Measurements from ENCODE around the gene TBC1D26.
"Not testable (repeated sequence)": the region's sequence is repeated elsewhere in the genome, so short reads cannot be mapped to it uniquely, and the experiment has no call there.

TBC1D26 gene

DNA sequence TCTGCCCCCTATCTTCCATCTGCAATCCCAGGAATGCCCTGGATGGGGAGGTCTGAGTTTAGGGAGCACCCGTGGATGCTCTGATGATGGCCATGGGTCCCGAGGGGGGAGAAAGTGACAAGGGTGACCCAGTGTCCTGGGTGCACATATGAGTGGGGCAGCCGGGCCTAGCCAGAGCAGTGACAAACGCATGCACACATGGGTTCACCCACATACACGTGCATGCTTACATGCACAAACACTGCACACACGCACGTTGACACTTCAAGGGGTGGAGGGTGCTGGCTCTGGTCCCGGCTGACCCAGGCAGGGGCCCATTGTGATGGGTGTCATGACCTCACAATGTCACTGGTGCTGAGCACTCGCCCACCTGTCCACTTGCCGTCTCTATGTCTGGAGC lies at the start of gene TBC1D26:
Gene TBC1D26, plus strand, starts transcription at position 384 of the 400 bp plus-strand sequence. CDS start 3,066 bp downstream, outside the sequence.
- FAIRE-seq: not testable (repeated sequence)

DNA sequence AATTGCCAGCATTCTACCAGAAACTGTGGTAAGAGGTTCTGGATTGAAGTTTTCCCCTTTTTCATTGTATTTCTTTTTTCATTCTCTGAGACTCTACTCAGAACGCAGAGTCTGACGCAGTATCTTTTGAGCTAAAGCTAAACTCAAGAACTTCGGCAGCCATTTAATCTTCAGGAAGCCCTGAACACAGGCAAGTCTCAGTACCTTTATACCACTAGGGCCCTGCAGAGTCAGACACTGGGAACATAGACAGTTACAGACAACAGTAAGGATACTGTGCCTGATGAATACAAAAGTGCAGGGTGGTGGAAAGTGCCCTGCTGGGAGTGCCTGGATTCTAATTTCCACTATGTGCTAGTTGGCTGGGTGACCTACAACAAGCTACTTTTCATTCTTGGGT lies 48.9 kb upstream of the TBC1D26 start:
- FAIRE-seq: not testable (repeated sequence)

DNA sequence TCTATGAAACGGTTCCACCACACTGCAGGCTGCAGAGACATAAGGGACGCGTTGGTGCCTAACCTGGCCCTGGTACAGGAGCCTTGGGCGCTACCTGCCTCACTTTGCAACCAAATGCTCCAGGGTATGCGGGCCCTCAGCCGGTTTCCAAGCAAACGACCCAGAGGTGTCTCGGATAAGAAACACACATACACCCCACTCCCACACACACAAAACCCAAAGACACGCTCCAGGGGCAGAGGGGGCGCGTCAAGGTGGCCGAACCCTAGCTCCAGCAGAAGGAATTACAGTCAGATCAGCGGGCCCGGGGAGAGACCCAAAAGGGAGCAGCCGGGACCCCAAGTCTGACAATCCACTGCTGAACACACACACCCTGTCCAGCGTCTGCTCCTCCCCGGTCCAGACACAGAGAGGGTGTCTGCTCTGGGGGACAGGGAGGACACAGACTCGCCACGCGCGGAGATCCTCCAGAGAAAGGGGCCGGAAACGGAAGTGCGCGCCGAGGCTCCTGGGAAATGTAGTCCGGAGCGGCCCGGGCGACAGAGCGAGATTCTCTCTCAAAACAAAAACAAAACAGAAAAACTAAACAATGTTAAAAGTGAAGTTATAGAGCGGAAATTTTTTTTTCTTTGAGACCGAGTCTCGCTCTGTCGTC lies 48.1 kb upstream of the TBC1D26 start, which contains the start of gene TRIM16:
Gene TRIM16, minus strand, starts transcription at position 488 of the 655 bp plus-strand sequence. CDS start 32,702 bp downstream, outside the sequence.
- not testable (repeated sequence) for FAIRE-seq

DNA sequence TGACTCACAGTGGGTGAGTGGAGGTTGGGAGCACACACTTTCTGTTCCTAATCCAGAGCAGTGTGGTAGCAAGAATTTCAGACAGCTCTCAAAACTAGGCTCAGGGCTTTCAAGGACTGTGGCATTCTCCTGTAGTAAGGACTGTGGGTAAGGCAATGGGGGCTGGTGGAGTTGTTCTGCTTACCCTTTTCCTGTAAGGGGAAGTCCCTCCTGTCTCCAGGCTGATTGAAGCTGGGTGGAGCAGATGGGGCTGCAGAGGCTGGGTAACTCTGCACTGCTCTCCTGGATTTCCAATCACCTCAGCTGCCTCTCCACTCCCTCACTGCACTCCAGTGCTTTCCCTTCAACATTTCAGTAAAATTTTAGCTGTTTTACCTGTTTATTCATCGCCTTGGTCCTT lies 44.6 kb upstream of the TBC1D26 start:
- FAIRE-seq: not testable (repeated sequence)

DNA sequence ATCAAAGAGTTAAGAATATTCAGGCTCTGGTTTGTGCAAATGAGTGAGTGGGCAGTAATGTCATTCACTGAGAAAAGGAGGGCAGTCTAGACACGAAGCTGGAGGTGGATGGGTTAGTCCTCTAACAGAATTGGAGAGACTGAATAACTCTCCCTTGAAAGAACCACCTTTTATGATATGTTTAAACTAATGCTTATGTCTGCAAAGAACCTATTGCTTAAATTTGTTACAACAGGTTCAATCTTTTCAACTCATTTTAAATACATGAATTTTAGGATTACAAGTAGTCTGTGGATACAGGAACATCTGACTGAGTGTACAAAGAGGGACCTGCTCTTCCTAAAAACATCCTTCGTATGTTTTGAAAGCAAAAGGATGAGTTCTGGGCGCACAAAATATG lies 33.1 kb upstream of the TBC1D26 start:
- not testable (repeated sequence) for FAIRE-seq

DNA sequence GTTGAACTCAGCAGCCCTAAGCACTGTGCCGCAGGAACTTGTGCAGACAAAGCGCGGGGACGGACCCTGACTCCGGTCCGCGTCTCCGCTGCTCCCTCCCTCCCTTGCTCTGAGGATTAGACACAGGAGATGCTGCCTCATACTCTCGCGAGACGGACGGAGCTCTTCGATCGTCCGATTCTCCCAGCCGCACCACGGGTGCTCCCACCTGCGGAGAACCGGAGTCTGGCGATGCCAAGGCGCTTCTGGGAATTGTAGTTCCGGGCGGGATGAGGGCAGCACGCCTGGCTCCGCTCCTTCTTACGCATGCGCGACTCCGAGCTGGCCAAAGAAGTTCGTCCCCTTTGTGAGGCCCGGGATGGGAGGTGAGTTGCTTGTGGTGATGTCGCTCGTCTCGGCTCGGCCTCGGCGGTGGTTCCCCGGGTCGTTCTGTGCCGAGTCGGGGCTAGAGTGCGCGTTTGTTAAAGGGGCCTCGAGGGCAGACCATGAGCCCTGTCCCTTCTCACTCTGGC lies 32.6 kb upstream of the TBC1D26 start, which contains the start of gene ZNF286A:
Gene ZNF286A, plus strand, starts transcription at position 340 of the 512 bp plus-strand sequence. CDS start 578 bp downstream, outside the sequence.
- FAIRE-seq: not testable (repeated sequence)

DNA sequence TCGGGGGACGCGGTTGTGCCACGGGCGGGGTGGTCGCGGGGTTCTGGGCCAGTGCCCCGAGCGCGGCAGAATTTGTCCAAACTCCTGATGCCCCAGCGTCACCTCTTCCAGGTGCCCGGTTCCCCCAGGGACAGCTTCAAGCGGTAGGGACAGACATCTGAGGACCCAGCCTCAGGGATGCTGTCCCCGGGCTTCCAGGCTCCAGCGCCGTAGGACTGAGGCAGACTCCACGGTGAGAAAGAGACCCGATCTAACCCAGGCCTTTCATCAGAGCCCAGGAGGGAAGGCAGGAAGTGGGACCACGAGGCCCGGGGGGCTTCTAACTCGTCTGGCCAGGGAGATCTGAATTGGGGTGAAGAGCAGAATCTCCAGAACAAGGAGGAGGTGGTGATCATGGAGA lies 32.1 kb upstream of the TBC1D26 start:
- FAIRE-seq: not testable (repeated sequence)

DNA sequence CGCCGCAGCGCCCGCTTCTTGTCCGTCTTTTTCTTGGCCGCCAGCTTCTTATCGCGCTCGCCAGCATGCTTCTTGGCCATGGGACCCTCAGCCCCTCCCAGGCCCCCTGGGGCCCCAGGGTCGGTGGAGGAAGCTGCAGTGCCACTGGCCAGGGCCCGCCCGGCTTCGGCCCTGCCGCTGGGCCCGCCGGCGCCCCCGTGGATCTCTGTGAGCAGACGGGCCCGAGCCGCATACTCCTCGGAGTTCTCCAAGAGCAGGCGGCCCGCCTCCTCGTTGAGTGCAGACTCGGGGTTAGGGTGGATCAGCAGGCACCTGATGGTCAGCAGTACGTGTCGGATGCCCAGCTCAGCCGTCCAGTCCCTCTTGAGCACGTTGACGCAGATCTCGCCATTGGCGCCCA lies 27.8 kb upstream of the TBC1D26 start:
- FAIRE-seq: not testable (repeated sequence)

DNA sequence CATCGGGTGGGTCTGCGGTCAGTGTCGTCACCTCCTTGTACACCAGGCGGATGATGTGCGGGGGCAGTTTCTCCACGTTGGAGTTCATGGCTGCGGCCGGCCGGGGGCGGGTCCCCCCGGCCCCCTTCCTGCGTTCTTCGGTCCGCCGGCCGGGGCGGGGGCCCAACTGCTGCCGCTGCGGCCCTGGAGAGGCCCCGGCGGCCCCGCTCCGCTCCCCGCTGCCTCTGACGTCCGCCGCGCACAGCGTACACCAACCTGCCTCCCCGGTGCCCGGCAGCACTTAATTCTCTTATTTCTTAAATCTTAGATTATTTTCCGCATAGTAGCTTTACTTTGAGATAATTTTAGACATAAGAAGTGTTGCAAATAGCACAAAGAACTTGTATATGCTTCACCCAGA lies 27.3 kb upstream of the TBC1D26 start:
- not testable (repeated sequence) for FAIRE-seq

DNA sequence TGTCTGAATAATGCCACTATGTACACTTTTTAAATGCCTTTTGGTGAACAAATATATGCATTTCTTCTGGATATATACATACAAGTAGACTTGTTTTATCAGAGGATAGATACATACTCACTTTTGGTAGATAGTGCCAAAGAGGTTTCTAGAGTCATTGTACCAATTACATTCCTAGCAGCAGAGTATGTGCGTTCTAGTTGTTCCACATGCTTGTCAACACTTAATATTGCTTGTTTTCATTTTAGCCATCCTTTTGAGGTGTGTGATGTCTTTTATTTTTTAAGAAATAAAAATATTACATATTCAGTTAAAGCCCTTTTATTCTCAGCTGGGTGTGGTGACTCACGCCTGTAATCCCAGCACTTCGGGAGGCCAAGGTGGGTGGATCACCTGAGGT lies 23.2 kb upstream of the TBC1D26 start:
- not testable (repeated sequence) for FAIRE-seq

DNA sequence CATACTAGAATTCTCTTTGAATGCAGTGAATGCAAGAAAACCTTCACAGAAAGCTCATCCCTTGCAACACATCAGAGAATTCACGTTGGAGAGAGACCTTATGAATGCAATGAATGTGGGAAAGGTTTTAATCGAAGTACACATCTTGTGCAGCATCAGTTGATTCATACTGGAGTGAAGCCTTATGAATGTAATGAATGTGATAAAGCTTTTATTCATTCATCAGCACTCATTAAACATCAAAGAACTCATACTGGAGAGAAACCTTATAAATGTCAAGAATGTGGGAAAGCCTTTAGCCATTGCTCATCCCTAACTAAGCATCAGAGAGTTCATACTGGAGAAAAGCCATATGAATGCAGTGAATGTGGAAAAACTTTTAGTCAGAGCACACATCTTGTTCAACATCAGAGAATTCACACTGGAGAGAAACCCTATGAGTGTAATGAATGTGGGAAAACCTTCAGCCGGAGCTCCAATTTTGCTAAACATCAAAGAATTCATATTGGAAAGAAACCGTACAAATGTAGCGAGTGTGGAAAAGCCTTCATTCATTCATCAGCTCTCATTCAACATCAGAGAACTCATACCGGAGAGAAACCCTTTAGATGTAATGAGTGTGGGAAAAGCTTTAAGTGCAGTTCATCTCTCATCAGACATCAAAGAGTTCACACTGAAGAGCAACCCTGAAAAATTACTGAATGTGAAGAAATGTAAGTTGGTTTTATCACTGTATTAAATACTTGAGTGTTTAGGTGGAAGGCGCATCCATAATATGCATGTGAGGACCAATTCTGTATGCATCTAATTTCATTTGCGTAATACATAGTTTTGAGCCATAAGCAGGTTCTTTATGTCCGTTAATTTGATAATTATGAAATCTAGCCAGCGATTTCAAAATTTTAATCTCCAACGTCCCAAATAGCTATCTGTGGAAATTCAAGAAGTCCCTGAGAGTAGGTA lies 15.2 kb upstream of the TBC1D26 start:
- FAIRE-seq: not testable (repeated sequence)

DNA sequence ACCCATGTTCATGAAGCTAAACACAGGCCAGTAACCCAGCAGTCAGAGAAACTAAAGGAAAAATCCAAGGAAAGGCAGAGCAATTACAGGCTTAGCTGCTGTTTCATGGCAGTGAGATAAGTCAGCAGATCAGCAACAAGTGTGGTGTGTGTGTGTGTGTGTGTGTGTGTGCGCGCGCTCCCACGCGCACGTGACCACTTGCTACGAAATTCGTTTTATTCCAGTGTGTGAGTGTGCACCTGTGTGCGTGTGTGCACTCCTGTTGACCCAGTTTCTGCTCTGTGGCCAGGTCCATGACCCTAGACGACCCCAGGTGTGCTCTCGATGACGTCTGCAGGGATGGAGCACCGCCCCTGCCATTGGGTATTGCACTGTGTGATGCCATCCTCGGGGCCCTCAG lies 1.5 kb upstream of the TBC1D26 start:
- not testable (repeated sequence) for FAIRE-seq

DNA sequence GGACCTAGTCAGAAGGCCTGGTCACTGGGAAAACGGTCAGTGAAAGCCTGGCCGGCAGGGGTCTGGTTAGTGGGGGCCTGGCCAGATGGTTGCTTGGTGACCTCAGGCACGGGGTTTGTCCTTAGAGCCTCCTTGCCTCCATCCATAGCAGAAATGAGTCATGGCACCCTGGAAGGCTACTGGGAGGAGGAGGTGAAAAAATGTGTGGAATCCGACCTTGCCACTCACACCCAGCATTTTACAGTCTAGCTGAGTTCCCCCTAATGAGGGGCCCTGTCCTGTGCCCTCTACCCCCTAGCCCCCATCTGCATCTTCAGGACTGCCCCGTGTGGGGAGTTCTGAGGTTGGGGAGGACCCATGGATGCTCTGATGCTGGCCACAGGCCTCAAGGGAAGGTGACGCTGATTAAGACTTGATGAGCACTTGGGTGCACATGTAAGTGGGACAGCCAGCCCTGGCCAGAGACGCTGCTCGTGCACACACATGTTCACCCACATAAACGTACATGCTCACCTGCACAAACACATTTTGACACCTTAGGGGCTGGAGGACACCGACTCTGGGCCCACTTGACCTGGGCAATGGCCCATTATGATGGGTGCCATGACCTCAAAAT lies 1.2 kb downstream of the TBC1D26 start:
- not testable (repeated sequence) for FAIRE-seq

DNA sequence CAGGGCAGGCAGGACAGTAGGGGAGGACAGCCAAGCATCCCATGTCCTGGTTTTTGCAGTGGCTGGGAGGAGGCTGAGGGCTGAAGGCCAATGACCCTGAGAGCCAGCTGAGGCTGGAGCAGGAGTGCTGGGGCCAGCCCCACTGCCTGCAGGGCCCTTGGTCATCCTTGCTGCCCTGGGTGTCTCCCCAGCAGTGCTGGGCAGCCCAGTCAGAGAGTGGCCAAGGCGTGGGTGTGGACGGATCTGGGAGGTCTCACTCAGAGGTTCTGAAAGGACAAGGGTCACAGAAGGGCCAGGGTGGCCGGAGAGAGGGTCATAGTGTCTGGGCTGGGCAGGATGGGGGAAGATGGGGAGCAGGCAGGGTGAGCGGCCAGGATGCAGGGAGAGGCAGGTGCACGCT lies 4.5 kb downstream of the TBC1D26 start:
- FAIRE-seq: not testable (repeated sequence)

DNA sequence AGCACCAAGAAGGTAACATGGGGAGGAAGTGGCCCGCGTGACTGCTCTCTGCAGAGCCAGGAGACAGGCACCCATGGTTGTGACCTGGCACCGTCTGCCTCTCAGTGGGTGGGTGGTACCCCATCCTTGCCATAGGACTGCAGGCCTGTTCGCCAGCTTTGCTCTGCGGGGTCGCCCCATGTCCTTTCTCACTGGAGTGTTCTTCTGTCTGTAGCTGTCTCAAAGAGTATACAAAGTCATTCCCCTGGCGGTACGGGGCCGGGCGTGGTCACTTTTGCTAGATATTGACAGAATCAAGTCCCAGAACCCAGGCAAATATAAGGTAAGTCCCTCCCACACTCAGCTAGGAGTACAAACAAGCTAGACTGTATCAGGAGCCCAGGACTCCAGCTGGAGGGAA lies 6.0 kb downstream of the TBC1D26 start:
- FAIRE-seq: no peak

DNA sequence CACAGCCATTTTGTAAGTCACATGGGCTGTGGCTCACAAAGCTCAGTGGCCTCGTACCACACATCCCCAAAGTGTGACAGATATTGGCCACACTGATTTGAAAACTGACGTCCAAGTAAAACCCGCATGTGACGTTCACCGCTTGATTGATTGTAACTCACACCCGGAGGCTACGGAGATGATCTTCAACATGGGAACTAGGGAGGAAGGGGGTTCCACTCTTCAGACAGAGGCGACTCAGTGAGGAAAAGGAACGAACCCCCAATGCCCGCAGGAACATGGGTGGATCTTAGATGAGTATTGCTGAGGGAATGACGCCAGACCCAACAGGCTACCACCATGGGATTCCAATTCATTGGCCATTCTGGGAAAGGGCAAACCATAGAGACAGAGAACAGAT lies 7.2 kb downstream of the TBC1D26 start:
- not testable (repeated sequence) for FAIRE-seq

DNA sequence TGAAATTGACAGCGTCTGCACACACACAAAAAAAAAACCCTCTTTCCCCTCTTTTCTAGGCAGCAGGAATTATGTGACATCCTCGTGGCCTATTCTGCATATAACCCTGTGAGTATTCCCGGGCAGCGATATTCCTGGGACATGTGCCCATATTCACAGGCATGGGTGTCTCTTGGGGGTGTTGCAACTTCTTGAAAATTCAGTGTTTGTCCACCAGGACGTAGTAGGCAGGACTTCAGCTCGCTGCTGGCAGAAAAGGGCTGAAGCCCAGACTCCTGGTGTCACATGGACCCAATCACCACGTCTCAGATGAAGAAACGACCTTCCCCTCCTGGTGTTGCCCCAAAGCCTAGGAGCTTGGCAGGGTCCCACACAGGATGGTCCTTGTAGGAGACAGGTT lies 8.0 kb downstream of the TBC1D26 start:
- not testable (repeated sequence) for FAIRE-seq

DNA sequence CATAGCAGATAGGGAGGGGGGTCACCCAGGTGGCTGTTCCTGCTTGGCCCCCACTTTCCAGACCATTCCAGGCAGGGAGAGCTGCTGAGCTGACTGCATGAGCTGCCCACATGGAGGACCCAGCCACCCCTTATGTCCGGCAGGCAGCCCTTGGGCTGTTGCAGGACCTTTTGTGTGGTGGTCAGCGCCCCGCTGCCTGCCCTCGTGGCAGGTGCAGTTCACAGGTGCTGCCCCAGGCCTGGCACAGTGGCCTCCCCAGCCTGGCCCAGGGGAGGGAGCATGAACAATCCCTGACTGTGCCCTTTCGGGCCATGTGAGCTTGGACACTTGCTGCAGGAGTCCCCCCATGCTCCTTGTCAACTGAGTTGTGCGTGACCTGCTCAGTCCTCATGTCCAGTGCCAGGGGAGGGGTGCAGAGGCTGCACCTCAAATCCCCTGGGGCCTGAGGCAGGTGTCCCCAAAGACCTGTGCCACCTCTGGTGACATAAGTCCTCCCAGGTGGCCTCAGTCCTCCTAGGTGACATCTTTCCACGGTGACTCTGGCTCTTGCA lies 8.6 kb downstream of the TBC1D26 start:
- FAIRE-seq: no peak

DNA sequence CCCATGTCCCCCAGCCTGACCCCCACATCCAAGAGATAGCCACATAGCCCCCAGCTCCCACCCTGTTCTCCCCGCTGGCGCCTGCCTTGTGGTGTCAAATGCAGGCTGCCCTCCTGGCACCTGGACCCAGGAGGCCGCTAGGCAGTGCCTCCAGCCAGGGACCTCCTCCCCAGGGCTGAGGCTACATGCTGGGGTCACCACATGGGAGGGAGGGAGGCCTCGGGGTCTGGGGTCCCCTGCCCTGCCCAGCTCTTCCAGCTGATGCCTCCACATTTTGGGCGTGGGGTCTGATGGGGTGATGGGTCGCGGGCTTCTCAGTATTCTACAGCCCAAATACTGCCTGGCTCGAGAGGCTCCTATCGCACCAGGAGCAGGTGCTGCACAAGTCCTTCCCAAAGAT lies 9.5 kb downstream of the TBC1D26 start:
- FAIRE-seq: no peak

DNA sequence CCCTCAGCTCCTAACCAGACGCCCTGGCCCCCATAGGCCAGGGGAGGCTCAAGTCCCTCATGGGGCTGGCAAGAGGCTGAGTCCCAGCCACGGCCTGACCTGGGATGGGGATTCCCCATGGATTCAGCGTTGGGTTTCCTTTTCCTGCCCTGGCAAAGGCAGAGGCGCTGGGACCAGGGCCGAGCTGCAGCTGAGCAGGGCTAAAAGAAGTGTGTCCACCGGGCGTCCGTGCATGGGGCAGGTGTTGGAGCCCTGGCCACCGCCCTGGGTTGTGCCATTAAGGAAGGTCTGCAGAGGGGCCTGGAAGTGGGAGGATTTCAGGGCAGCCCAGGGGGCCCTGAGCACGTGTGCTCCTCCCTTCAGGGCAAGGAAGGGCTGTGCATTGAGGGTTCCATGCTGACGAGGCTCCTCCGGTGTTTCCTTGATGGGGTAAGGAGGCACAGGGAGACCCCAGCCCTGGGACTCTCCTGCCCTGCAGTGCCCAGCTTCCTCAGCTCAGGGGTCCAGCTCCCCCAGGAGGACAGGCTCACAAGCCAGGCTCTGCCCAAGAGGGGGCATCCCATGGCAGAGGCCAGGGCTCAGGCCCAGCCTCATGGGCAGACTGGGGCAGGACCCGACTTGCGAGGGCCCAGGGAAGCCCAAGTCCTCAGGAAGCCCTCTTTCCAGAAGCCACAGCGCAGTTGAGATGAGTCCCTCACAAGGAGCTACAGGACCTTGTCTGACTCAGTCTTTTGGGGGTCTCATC lies 10.1 kb downstream of the TBC1D26 start:
- no peak for FAIRE-seq

DNA sequence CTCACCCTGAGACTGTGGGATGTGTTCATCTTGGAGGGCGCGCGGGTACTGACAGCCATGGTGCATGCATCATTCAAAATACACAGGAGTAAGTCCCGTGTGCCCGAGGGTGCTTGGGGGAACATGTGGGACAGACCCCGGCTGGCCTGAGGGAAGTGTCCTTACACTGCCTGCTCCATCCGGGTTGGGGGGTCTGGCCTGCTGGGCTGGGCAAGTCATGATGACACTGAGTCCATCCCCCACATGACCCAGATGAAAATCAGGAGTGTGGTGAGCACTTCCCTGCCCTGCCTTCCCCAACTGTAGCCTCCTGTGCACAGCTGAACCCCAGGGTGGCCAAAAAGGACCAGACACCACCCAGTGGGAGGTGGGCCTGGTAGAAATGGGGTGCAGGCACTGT lies 10.8 kb downstream of the TBC1D26 start:
- FAIRE-seq: no peak
